ENCODE data around the gene CPNE7.
A peak's percentile ranks its signal among the peaks of the same experiment; 100 is the strongest.

Gene CPNE7

GRCh38 chr16:89549007-89549700, 26.4 kb upstream of the CPNE7 start:
- no peak for DNase-seq (ENCODE audit: low read depth)

GRCh38 chr16:89550421-89551007, 25.0 kb upstream of the CPNE7 start:
- DNase-seq (ENCODE audit: low read depth): no peak

GRCh38 chr16:89552329-89552728, 23.2 kb upstream of the CPNE7 start:
- DNase-seq (ENCODE audit: low read depth): no peak

- DNase-seq (ENCODE audit: low read depth): no peak
Measured at GRCh38 chr16:89552913-89553312, 22.6 kb upstream of the CPNE7 start.

GRCh38 chr16:89553733-89554132, 21.8 kb upstream of the CPNE7 start:
- DNase-seq (ENCODE audit: low read depth): no peak

GRCh38 chr16:89554343-89554742, 21.2 kb upstream of the CPNE7 start:
- DNase-seq (ENCODE audit: low read depth): no peak

GRCh38 chr16:89555265-89555664, 20.3 kb upstream of the CPNE7 start:
- DNase-seq (ENCODE audit: low read depth): no peak

GRCh38 chr16:89555780-89556179, 19.8 kb upstream of the CPNE7 start:
- DNase-seq (ENCODE audit: low read depth): no peak

- peak; percentile 61 for DNase-seq (ENCODE audit: low read depth)
Measured at GRCh38 chr16:89556750-89557689, 18.5 kb upstream of the CPNE7 start.

GRCh38 chr16:89557690-89558490, 17.7 kb upstream of the CPNE7 start:
- DNase-seq (ENCODE audit: low read depth): no peak

- DNase-seq (ENCODE audit: low read depth): peak; percentile 95
Measured at GRCh38 chr16:89560378-89561141, 15.0 kb upstream of the CPNE7 start, which contains the start of gene RPL13. Gene RPL13 (plus strand): TSS chr16:89560682. CDS start chr16:89560960, 278 bp downstream.

GRCh38 chr16:89561142-89561883, 14.2 kb upstream of the CPNE7 start:
- no peak for DNase-seq (ENCODE audit: low read depth)

- no peak for DNase-seq (ENCODE audit: low read depth)
Measured at GRCh38 chr16:89561884-89562599, 13.5 kb upstream of the CPNE7 start.

GRCh38 chr16:89562939-89563338, 12.6 kb upstream of the CPNE7 start:
- DNase-seq (ENCODE audit: low read depth): no peak

- DNase-seq (ENCODE audit: low read depth): no peak
Measured at GRCh38 chr16:89563639-89564392, 11.7 kb upstream of the CPNE7 start.

GRCh38 chr16:89564476-89565255, 10.9 kb upstream of the CPNE7 start:
- no peak for DNase-seq (ENCODE audit: low read depth)

GRCh38 chr16:89565256-89565505, 10.4 kb upstream of the CPNE7 start:
- no peak for DNase-seq (ENCODE audit: low read depth)

Measured in amniotic epithelial cell (primary cell).